GM12873 (cell line): ENCODE measurements around the gene RAD51B.

Experiments used
- CTCF ChIP-seq: IDR thresholded peaks from 2 replicates; pipeline ENCODE4 v1.5.1; 2012; ENCODE audit warnings: low read depth, mild to moderate bottlenecking, moderate library complexity, low read length, control low read depth; ENCODE audit not compliant: insufficient read depth; ENCODE audit errors: missing control alignments

Gene RAD51B

GRCh38 chr14:68176687-68177086 is 357.1 kb downstream of the RAD51B start:
- TF ChIP-seq CTCF, result no peak

- no peak for TF ChIP-seq CTCF
These were observed 358.1 kb downstream of the RAD51B start for GRCh38 chr14:68177728-68178127.

GRCh38 chr14:68178282-68178681 is 358.7 kb downstream of the RAD51B start:
- TF ChIP-seq CTCF, result no peak

- no peak for TF ChIP-seq CTCF
These were observed 362.1 kb downstream of the RAD51B start for GRCh38 chr14:68181519-68182326.

- TF ChIP-seq CTCF, result no peak
These were observed 362.9 kb downstream of the RAD51B start for GRCh38 chr14:68182492-68182891.

- no peak for TF ChIP-seq CTCF
These were observed 368.6 kb downstream of the RAD51B start for GRCh38 chr14:68188174-68188573.

- no peak for TF ChIP-seq CTCF
These were observed 370.5 kb downstream of the RAD51B start for GRCh38 chr14:68190032-68190431.
